ENCODE results near the gene NCOR2.
"Not testable (repeated sequence)": the region's sequence is repeated elsewhere in the genome, so short reads cannot be mapped to it uniquely, and the experiment has no call there.

The NCOR2 gene

GRCh38 chr12:124601706-124602105, 34.3 kb upstream of the NCOR2 start:
- no peak for DNase-seq

GRCh38 chr12:124599074-124599999, 31.9 kb upstream of the NCOR2 start:
- DNase-seq, result no peak

More at GRCh38 chr12:124601706-124602105, 34.3 kb upstream of the NCOR2 start:
- no peak for ATAC-seq

GRCh38 chr12:124597041-124597440, 29.6 kb upstream of the NCOR2 start:
- DNase-seq, result no peak
- no peak for ATAC-seq

More at GRCh38 chr12:124599074-124599999, 31.9 kb upstream of the NCOR2 start:
- ATAC-seq, result peak; percentile 68

- no peak for ATAC-seq
These were observed 28.0 kb upstream of the NCOR2 start for GRCh38 chr12:124595444-124595843.

GRCh38 chr12:124594851-124595250, 27.4 kb upstream of the NCOR2 start:
- DNase-seq (no peak), ATAC-seq (no peak)

More at GRCh38 chr12:124595444-124595843, 28.0 kb upstream of the NCOR2 start:
- no peak for DNase-seq

- no peak for ATAC-seq
- DNase-seq, result no peak
These were observed 26.5 kb upstream of the NCOR2 start for GRCh38 chr12:124593851-124594401.

- no peak for ATAC-seq
- no peak for DNase-seq
These were observed 25.8 kb upstream of the NCOR2 start for GRCh38 chr12:124593176-124593575.

- ATAC-seq, result no peak
- DNase-seq, result no peak
These were observed 25.2 kb upstream of the NCOR2 start for GRCh38 chr12:124592481-124593160.

- ATAC-seq (no peak), DNase-seq (no peak)
These were observed 24.6 kb upstream of the NCOR2 start for GRCh38 chr12:124592050-124592449.

- DNase-seq (no peak), ATAC-seq (no peak)
These were observed 23.0 kb upstream of the NCOR2 start for GRCh38 chr12:124590447-124590846.

GRCh38 chr12:124588751-124589267, 21.4 kb upstream of the NCOR2 start:
- ATAC-seq (peak; percentile 86), DNase-seq (peak; percentile 51)

GRCh38 chr12:124588018-124588634, 20.7 kb upstream of the NCOR2 start:
- DNase-seq (no peak), ATAC-seq (no peak)

- no peak for DNase-seq
- no peak for ATAC-seq
These were observed 19.3 kb upstream of the NCOR2 start for GRCh38 chr12:124586756-124587155.

GRCh38 chr12:124584494-124584893, 17.1 kb upstream of the NCOR2 start:
- not testable (repeated sequence) for ATAC-seq

GRCh38 chr12:124583854-124584253, 16.4 kb upstream of the NCOR2 start:
- ATAC-seq (no peak), DNase-seq (no peak)

More at GRCh38 chr12:124584494-124584893, 17.1 kb upstream of the NCOR2 start:
- not testable (repeated sequence) for DNase-seq

- ATAC-seq (no peak), DNase-seq (no peak)
These were observed 14.7 kb upstream of the NCOR2 start for GRCh38 chr12:124582108-124582424.

- ATAC-seq, result no peak
- no peak for DNase-seq
These were observed 14.1 kb upstream of the NCOR2 start for GRCh38 chr12:124581307-124582107.

- DNase-seq (no peak), ATAC-seq (no peak)
These were observed 12.6 kb upstream of the NCOR2 start for GRCh38 chr12:124579921-124580517.

- DNase-seq, result no peak
These were observed 11.4 kb upstream of the NCOR2 start for GRCh38 chr12:124578854-124579253.

GRCh38 chr12:124578445-124578844, 11.0 kb upstream of the NCOR2 start:
- no peak for ATAC-seq
- no peak for DNase-seq

More at GRCh38 chr12:124578854-124579253, 11.4 kb upstream of the NCOR2 start:
- ATAC-seq, result no peak

- no peak for DNase-seq
- no peak for ATAC-seq
These were observed 10.6 kb upstream of the NCOR2 start for GRCh38 chr12:124577986-124578385.

All from stimulated activated naive CD8-positive, alpha-beta T cell treated with anti-CD3 and anti-CD28 coated beads, Interleukin-15, Interleukin-2, amounts not matched to agents 100 U/mL and 50 U/mL, for 24 hours (primary cell).